NCI-H524 (cell line): ENCODE measurements around the gene IFT57.
"Not testable (repeated sequence)": the region's sequence is repeated elsewhere in the genome, so short reads cannot be mapped to it uniquely, and the experiment has no call there.

Experiments used
- DNase-seq, 2 experiments: peaks; one replicate each; lab custom pipeline; 2025; lab: John Stamatoyannopoulos, UW

The IFT57 gene

DNA sequence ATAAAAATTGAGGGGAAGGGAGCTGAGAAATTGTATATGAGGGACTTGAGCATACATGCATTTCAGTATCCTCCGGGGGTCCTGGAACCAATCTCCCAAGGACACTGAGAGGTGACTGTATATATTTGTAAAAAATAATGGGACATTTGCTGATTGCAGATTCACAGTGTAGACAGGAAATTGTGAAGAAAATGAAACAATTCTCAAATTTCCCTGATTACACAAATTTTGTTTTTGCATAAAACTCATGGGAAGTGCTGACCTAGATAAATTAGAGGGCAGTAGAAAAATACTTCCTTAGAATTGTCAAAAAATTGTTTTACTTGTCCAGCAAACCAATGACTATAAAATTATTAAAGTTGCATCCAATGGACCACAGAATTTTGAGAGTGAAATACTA, 64.0 kb downstream of the IFT57 start:
- DNase-seq, result no peak

DNA sequence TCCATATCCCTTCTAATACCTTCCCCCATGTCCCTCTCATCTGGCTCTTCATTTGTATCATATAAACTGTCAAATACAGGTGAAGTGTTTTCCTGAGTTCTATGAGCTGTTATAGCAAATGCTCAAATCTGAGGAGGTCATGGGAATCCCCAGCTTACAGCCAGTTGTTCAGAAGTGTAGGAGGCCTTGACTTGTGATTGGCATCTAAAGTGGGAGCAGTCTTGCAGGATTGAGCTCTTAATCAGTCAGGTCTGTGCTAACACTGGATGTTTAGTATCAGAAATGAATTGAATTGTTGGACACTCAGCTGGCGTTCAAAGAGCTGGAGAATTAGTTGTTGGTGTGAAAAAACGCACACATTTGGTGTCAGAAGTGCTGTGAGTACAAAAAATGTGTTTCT, 65.0 kb downstream of the IFT57 start:
- peak; percentile 89 to 93 for DNase-seq

DNA sequence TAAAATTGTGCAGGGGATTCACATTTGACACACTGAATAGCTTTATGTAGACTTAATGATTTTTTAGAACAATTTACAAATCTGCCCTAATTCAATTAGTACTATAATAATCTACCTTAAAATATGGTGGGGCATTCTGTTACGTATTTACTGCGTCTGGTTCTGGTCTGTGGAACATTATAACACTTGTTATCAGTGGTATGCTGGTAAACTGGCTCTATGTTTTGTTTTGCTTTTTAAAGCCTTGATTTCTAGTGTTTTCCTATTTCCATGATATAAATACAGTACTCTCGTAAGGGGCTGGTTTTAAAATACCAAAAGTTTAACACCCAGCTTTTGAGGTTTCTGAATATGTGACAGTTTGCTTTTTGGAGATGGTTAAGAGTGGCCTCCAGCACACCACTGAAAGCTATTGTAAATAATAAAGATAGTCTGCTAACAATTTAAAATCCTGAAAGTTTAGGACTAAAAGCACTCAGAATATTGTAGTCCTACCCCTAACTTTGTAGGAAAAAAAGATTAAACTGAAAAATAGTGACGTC, 65.8 kb downstream of the IFT57 start:
- DNase-seq, result no peak

DNA sequence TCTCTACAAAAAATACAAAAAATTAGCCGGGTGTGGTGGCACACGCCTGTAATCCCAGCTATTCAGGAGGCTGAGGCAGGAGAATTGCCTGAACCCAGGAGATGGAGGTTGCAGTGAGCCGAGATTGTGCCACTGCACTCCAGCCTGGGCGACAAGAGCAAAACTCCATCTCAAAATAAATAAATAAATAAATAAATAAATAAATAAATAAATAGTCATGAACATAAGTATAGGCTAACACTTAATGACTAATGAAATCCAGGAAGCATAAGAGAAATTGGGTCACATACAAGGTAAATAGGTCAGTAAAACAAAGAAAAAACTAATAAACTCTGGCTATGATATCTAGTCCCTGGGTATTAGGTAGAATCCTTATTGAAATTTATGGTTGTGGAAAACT, 66.6 kb downstream of the IFT57 start:
- DNase-seq, result not testable (repeated sequence)

DNA sequence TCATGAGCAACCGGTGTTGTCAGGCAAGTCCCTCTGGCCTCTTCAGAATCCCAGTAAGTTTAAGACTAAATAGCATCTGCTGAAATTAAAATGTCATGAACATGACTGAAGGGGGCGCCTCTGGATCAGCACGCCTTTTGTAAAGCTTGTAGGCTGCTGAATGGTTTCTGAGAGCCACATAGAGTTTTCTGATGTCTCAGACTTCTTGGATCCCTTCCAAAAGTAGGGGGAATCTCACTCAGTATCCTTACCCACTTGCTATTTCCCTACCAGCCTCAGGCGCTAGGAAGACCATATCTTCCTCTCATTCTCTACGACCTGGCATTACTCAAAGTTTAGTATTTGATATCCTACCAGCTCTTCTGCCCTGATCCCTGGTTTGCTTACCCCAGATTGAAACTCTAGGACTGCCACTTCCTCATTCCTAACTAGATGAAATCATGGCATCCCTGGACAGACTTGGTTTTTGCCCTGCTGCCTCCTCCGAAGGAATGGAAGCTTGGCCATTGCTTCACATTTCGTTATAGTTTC, 68.7 kb downstream of the IFT57 start:
- DNase-seq, result peak; percentile 76 to 85

DNA sequence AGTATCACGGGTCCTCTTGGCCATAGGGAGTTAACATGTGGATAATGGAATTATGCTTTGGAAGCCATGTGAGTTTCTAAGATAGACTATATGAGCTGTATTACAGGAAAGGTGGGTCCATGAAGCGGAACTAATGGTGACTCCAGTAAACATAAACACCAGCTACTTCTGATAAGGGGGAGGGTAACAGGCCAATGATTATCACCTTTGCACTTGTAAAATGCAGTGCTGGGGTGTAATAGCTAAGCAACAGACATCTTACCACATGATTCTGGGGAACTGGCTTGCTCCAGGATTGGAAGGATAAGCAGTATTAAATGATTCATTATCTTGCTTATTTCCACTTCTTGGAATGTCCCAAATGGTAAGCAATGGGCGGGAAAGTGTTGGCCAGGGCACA, 70.0 kb downstream of the IFT57 start:
- DNase-seq, result no peak

DNA sequence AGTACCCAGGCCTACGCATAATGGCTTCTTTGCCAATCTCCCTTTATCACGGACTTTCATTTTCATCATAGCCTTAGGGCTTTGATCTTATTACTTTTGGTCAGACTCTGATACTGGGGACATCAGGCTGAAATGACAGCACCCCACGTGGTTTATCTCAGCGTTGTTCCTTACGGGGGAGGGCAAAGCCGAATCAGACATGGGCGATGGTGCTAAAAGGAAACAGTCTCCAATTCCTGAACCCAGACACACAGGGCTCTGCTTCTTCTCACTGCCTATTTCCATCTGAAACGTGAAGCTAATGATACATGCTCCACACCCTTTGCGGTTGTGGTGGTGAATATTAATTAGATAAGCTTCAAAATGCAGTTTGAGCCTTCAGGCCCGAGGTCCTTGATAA, 72.0 kb downstream of the IFT57 start:
- no peak for DNase-seq

DNA sequence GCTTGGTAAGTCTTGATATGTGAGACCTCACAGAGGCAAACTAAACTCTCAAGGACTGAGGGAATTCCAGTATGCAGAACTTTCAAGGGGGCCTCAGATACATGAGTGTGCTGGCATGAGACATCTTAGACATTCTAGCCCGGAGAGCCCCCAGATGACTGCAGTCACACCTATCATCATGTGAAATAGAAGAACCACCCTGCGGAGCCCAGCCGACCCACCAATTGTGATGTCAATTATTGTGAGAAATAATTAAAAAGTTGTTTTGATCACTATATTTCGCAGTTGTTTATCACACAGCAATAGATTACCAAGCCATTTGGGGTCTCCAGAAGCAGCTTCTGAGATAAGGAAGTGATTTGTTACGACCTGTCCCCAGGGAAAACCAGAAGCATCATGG, 76.1 kb downstream of the IFT57 start:
- DNase-seq, result no peak

DNA sequence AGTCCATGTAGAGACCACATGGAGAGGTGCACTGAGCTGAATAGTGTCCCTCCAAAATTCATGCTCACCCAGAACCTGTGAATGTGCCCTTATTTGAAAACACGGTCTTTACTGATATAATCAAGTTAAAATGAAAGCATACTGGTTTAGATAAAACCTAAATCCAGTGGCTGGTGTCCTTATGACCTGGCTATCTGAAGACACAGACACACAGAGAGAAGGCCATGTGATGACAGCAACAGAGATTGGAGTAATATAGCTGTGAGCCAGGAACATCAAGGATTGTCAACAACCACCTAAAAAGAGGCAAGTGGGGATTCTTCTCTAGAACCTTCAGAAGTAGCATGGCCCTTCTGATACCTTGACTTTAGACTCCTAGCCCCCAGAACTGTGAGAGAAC, 76.6 kb downstream of the IFT57 start:
- DNase-seq, result no peak

DNA sequence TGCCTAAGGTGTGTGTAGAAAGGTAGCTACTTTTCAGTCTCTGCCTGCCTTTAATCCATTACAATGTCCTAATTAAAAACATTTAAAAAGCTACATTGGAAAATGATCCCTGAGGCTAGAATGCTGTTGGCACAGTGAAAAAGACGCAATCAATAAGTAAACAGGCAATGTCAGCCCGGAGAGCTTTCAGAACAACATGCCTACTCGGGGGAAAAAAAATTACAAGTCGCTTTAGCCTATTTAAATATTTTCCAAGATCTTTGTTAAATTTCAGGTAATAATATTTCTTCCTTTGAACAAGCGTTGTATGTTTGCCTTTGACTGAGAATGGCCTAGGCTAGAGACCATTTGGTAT, 84.8 kb downstream of the IFT57 start:
- DNase-seq, result no peak

DNA sequence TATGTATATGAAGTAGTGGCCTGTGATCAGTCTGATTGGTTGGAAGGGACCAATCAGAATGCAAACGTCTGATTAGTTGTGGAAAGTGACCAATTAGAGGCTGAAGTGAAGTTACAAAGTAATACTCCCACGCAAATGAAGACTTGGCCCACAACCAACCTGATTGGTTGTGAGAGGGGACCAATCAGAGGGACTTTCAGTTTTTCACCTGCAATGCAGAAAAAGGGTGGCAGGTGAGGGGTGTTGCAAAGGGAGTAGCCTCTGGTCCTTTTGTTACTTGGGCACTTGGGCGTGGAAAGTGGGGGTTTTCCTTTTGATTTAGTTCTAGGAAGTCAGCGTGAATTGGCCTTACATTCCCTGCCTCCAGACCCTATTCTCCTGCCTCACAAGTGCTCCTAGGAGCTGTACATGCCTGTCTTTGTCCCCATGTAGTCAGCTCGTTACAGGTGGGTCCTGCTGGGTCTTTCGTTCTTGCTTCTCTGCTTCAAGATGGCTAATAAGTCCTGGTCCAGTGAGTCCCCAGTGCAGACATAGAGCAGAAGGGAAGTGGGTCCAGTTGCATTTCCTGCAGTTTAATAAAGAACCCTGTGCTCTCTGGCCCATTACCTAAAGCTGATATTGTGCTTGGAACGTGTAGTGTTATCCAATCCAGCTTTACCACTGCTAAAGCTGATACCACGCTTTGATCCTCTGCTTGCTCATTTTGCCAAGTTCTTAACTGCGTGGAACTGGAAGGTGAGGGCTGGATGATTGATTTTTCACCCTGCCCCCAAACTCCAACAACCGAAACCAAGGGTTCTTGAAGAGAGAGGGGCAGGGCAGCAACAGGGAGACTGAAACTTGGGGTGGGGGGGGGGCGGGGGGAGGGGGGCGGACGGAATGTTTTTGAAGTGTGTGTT, 85.4 kb downstream of the IFT57 start:
- DNase-seq, result no peak

DNA sequence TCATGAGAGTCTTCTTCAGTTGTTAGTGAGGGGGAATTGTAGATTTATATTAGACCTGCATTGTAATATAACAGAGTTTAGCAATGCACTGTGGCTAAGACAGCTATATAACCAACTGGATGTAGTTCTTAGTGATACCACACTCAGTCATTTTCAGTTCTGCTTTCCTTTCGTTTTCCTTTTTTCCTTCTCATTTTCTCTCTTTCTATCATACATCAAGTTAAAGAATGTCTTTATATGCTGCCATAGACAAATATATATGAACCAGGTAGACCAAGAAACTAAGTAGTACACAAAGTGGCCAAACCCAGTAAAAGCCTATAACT, 87.7 kb downstream of the IFT57 start:
- DNase-seq, result no peak

DNA sequence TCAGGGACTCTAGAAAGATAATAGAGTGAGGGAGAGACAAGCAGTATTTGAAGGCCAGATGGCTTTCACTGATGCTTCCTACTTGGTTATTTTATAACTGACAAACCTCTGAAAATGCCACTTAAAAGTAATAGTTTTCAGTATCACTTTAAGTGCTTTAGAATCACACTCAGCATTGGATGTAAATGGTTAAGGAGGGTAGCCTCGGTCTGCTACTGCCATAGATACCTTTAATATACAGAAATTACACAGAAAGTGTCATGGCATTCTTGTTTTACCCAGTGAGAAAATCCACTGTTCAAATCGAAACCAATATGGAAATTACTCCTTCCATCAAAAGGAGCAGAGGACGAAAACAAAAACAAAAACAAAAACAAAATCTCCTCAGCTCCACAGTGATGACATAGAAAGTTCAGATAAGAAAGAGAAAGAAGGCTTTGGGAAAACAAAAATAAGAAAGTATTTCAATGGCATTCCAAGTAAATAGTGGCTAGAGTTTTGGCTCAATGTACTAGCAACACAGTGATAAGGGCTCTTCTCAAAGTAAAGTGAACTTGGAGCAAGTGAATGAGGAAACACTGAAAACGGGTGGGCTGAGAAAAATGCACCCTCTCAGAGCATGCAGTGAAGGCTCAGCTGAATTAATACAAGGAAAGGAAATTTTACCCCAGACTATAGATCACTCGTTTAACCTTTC, 88.2 kb downstream of the IFT57 start:
- DNase-seq, result no peak

DNA sequence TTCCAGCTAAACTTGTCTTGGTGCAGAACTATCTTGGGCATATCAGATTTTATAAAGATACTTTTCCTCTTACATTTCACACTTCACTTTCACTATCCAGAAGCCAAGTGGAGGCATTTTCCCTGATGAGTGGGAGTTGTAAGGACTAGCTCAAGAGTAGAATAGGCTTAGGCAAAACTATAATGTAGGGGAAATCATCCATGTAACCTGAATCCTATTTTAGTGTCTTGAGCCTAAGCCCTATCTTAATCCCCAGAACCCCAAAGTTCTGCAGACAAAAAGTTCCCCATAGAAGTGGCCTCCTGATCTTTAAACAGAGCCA, 89.2 kb downstream of the IFT57 start:
- DNase-seq, result peak; percentile 7 to 34

DNA sequence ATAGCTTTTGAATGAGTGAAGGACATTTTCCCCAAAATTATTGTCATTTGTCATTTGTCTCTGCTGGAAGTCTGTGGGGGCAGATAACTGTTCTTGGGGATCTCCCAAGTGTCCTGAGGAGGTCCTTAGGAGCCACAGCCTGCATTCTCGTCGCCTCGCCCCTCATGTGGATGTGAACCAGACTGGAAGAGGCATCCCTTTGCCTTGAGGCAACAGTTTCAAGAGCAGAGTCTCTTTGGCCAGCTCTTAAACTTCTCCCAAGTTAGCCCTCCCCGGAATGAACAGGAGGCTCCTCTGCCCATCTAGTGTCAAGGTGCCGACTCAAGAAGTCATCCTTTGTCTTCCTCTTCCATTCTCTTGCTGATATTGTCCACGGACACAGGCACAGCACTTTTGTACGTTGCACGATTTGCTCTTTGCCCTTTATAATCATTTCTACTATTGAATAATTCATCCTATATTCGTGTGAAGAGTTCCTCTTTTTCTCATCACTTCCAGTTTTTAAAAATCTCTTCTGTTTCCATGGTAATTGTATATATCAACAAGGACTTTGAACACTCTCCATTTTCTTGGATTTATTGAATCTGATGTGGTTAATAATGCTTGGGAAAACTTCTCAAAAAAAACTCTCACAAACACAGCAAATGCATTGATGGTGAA, 90.6 kb downstream of the IFT57 start:
- DNase-seq, result no peak

DNA sequence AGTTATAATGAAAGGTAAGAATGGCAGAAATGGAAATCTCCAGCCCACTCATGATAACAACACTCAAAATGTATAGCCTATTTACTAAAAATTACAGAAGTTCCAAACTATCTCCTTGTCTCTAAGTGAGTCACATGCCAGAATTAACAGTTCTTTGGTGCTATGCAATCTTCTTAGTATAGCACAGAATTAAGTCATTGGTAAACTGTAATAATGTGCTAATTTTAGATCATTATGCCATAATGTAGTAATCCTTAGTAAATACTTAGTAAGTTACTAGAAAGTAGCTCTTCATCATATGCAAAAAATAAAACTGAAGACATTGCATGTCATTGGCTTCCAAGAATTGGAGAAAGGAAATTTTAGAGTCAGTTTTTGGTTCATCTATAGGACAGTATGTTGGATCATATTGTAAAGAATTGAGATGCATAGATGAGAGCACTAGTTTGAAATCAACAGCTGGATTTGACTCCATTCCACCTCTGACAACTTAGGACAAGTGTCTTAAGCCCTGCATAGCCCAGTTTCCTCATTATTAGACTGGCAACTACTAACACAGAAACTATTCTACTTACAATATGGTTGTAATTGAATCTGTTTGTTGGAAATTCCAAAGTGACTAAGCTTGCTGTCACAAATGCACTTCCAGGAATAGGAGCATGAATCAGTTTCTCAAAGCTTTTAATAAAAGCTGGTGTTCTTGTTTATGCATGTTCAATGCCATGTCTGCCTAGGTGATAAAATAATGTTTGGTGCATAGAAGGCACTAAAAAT, 91.3 kb downstream of the IFT57 start:
- no peak for DNase-seq

DNA sequence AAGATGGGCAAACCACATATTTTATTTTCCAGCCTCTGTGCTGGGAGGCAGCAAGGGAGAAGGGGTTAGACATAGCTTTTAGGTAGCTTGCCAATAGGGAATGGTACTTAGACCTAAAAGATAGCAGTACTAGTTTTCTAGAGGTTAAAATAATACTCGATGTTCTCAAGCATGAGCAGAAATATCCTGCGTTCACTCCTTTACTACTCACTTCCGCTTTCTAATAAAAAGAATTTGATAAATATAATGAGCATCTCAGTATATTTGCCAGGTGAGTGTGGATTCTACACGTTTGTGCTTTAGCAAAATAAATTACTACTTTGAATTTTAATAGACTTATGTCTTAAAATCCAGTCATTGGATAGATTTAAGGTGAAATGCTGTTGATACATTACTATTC, 92.0 kb downstream of the IFT57 start:
- no peak for DNase-seq

DNA sequence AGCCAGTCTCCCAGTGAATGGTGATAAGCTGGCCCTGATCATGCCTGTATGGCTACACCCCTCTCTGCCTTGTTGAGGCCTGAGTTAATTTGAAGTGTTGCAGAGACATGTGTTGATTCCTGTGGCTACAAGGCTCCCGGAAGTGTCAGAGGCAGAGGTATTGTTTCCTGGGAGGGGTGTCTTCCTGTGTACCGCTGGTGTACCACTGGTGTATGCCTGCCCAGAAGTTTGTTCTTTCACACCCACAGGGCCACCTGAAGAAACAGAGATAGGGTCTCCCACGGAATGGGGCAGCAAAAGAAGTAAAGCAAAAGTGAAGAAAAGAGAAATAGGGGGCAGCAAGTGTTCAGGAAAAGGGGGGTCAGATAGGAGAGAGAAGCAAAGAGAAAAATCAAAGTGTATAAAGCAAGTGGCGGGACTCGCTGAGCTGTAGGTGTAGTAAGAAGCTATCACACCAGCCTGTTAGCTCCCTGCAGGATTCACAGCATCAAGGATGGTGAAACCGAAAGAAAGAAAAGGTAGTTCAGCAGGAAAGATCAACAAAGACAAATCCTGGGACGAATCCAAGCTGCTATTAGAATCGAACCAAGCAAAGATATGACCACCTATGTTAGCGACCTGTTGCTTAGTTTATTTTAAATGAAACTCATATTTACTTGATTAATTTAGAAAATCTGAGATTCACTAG, 94.8 kb downstream of the IFT57 start:
- DNase-seq, result no peak

DNA sequence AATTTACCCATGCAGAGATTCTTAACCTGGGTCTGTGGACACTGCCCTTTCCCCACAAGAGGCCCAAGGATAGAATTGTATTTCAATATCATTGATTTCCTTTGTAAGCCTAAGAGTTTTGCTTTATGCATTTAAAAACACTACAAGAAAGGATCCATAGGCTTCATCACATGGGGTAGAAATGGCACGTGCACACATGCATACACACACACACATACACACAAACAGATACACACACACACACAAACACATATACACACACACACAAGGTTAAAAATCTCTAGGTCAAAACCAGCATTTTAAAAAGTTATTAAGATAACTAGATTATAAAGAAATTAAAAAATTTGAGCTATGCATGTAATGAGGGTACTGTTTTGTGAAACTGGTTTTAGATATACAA, 95.9 kb downstream of the IFT57 start:
- DNase-seq, result no peak

DNA sequence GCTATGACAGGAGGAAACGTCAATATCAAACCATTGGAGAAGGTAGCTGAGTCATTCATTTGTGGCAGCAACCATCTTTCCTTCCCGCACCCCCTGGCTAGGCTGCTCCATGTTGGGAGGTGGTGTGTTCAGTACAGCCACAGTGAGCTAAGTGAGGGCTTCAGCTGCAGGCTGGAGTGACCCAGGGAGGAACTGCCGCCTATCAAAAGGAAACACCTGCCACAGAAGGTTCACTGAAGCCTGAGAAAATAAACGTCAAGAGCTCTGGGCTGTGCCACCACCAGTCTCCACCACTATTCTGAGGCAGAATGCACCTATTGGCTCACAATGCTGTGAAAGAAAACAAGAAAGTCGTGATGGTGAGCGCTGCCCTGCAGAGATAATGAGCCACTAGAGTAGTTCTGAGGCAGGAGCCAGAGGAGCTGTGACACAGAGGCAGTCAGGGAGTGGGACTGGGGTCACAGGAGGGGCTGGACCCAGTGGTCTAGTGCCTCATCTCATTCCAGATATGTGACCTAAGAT, 96.6 kb downstream of the IFT57 start:
- no peak for DNase-seq

DNA sequence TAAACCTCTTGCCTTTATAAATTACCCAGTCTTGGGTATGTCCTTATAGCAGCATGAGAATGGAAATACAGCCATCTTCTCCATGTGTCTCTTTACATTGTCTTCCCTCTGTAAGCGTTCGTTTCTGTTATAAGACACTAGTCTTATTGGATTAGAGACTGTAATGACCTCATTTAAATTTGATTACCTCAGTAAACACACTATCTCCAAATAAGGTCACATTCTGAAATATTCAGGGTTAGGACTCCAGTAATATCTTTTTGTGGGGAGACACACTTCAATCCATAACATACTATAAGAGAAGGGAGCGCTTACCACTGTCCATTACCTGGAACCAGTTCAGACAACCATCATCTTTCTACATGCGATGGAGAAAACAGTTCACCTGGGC, 97.1 kb downstream of the IFT57 start:
- DNase-seq, result no peak
